Measurements from ENCODE around the gene DNAAF3.

DNA sequence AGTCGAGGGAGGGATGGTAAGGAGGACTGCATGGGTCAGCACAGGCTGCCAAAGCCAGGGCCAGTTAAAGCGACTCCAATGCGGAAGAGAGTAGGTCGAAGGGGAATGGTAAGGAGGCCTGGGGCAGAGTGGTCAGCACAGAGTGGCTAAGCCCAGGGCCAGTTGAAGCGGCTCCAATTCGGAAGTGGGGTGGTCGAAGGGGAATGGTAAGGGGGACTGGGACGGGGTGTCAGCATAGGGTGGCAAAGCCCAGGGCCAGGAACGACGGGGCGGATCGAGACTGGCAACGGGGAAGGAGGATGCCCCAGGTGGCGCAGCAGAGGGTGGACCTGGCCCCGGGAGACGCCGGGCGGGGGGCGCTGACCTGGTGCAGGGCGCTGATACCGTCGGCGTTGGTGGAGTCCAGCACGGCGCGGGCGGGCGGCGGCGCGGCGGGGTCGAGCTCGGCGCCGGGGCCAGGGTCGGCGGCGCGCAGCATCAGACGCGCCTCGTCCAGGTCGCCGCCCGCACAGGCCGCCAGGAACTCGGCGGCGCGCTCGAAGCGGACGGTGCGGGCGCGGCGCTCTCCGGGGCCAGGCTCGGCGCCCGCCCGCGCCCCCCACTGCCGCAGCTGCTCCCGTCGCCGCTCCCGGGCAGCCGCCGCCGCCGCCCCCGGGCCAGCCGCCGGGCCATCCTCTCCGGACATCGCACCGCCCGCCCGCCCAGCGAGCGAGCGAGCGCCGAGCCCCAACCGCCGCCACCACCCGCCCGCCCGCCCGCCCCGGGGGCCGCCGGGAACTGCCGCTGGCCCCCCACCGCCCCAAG lies 49.4 kb downstream of the DNAAF3 start, which contains the start of gene PPP1R12C:
- TF ChIP-seq CTCF (IDR thresholded peaks at IDR 0.05; ENCODE audit: borderline replicate concordance, extremely low read depth, low read length, poor library complexity, severe bottlenecking) (no peak), EZH2 (IDR thresholded peaks at IDR 0.05; ENCODE audit: borderline replicate concordance, low read depth, low read length, severe bottlenecking) (no peak)
